Fibroblast of lung (primary cell): Measurements from ENCODE around the gene MDFIC.

Source experiments
- CTCF ChIP-seq, 2 donors: IDR thresholded peaks in 1 of 2; conservative IDR thresholded peaks in 1 of 2; 1 replicate in 1 of 2; 2 replicates in 1 of 2; pipeline ENCODE4 v1.5.1; 2011 to 2012; ENCODE audit warnings: low read length in 2 of 2, control low read depth in 1 of 2, inconsistent platforms in 1 of 2, low read depth in 1 of 2, mild to moderate bottlenecking in 1 of 2
- EZH2 ChIP-seq: IDR thresholded peaks from 2 replicates; pipeline ENCODE4 v1.5.1; 2012; ENCODE audit warnings: low read length, control low read depth, mild to moderate bottlenecking; ENCODE audit errors: missing control alignments

- no peak for TF ChIP-seq CTCF (conservative IDR thresholded peaks at IDR 0.05 in 1 of 2, IDR thresholded peaks at IDR 0.05 in 1 of 2; ENCODE audit: low read depth in 1 of 2, low read length in 2 of 2)
- TF ChIP-seq EZH2 = no peak
Observed at GRCh38 chr7:115032715-115033703, 111.1 kb downstream of the MDFIC start.
